Amygdala (tissue), 56 donors: ENCODE results near the gene RANBP3.

Experiments used
- DNase-seq, 56 donors: peaks; one replicate each; lab custom pipeline; 2025; lab: John Stamatoyannopoulos, UW

The RANBP3 gene

DNA sequence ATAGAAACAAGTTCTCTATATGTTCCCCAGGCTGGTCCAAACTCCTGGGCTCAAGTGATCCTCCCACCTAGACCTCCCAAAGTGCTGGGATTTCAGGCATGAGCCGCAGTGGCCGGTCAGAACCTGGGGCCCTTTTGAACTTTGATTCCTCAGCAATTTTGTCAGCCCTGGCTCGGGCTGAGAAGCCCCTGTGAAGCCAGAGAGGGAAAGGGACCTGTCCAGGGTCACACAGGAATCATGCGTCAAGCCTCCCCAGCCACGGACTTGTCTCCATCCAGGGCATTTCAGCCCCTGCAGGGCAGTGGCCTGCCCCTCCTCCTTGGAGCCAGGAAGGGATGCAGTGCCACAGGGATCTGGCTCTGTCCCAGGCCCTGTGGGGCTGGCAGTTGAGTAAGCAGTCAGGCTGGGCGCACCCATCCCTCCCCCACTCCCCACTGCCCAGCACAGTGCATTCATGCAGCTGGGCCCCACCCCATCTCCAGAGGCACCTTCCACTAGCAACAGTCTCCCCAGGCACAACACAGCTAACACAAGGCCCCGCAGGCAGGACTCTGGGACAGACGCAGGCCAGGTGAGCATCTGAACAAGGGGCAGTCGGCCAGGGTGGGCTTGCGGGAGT, 64.1 kb downstream of the RANBP3 start, which contains the start of gene CAPS:
Gene CAPS, plus strand, starts transcription at position 516 of the 619 bp plus-strand sequence. CDS start 153 bp downstream, outside the sequence.
- DNase-seq, result peak in 21 of 56 donors; percentile 4 to 63 (median 22)

DNA sequence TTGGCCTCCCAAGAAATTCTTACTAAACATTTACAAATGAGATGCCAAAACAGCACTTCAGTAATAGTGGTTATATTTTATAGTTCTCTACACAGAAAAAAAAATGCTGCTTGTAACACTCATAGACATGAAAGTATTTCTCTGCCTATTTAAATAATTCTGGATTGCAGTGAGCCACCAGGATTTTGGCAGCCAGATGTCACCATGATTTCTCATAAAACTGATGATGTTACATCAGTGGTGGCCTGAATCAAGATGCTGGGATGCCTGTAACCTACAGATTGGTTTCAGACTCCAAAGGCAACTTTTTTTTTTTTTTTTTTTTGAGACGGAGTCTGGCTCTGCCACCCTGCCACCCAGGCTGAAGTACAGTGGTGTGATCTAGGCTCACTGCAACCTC, 66.6 kb downstream of the RANBP3 start:
- DNase-seq, result no peak

DNA sequence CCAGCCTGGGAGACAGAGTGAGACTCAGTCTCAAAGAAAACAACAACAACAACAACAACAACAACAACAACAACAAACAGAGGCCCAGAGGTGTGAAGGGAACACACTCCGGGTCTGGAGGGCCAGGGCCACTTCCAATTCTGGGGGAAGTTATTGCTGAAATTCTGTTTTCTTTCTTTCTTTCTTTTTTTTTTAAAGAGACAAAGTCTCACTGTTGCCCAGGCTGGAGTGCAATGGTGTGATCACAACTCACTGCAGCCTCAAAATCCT, 67.4 kb downstream of the RANBP3 start:
- DNase-seq, result no peak

DNA sequence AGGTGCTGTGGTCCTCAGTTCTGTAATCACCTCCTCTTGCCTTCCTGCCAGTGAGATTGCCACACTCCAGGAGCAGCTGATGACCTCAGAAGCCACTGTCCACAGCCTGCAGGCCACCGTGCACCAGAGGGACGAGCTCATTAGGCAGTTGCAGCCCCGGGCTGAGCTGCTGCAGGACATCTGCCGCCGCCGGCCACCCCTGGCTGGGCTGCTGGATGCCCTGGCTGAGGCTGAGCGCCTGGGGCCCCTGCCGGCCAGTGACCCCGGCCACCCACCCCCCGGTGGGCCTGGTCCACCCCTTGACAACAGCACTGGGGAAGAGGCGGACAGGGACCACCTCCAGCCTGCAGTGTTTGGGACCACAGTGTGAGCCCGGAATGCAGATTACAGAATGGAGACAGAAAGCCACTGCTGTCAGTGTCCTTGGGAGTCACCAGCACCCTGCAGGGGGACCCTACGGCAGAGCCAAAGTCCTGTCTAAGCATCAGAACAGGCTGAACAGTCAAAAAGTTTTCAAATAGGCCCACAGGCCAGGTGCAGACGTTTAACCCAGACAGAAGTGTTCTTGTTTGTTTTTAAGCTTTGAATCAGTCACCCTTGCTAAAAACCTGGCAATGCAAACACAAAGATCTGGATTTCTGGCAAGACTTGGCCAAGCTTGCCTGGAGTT, 69.0 kb downstream of the RANBP3 start:
- no peak for DNase-seq

DNA sequence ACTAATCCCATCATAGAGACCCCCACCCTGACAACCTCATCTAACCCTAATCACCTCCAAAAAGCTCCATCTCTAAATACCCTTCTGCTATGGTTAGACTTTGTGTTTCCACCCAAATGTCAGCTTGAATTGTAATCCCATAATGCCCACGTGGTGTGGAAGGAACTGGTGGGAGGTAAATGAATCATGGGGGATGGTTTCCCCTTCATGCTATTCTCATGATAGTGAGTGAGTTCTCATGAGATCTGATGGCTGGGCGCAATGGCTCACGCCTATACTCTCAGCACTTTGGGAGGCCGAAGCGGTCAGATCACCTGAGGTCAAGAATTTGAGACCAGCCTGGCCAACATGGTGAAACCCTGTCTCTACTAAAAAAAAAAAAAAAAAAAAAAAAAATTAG, 70.7 kb downstream of the RANBP3 start:
- DNase-seq, result no peak

DNA sequence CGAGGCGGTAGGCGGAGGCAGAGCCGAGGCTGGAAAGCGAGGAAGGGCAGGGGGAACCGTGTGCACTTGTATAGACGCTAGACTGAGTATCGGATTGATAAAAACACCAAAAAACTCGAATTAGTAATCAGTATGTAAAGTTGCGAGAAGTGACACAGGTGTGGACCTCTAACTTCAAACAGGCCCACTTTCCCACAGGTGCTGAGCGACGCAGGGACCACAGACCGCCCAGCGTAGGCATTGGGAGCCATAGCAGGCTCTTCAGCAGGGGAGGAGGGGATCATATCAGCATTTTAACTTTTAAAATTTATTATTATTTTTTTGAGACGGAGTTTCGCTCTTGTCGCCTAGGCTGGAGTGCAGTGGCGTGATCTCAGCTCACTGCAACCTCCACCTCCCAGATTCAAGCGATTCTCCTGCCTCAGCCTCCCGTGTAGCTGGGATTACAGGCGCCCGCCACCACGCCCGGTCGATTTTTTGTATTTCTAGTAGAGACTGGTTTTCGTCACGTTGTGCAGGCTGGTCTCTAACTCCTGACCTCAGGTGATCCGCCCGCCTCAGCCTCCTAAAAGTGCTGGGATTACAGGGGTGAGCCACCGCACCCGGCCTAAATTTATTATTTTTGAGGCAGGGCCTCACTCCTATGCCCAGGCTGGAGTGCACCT, 72.7 kb downstream of the RANBP3 start:
- no peak for DNase-seq

DNA sequence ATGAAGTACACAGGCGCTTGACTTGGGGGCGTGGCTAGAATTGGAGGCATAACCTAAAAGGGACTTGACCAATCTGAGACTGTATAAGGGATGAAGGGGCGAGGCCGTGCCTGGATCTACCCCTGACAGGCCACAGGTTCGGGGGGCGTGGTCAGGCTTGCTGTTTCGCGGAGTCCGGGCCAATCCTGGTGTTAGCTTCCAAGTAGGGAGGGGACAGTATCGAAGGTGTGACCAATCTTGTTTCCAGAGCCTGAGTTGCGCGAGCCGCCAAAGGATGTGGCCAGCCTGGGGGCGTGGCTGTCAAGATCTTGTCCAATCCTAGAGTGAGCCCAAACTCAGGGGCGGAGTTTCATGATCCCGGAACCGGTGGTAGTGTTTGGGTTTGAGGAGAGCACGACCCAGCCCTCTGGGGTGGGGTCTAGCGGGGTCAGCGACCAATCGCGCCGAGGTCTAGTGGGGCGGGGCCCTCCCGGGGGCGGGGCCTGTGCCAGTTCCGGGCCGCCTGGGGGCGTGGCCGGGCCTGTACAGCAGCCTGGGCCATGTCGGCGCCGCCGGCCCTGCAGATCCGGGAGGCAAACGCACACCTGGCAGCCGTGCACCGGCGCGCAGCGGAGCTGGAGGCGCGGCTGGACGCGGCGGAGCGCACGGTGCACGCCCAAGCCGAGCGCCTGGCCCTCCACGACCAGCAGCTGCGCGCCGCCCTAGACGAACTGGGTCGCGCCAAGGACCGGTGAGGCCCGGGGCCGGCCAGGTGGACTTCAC, 73.4 kb downstream of the RANBP3 start, which contains the start of gene VMAC:
Gene VMAC, plus strand, starts transcription at position 521 of the 762 bp plus-strand sequence. Its CDS starts 19 bp downstream, at position 540.
- peak; percentile 96 to 100 (median 99) for DNase-seq

DNA sequence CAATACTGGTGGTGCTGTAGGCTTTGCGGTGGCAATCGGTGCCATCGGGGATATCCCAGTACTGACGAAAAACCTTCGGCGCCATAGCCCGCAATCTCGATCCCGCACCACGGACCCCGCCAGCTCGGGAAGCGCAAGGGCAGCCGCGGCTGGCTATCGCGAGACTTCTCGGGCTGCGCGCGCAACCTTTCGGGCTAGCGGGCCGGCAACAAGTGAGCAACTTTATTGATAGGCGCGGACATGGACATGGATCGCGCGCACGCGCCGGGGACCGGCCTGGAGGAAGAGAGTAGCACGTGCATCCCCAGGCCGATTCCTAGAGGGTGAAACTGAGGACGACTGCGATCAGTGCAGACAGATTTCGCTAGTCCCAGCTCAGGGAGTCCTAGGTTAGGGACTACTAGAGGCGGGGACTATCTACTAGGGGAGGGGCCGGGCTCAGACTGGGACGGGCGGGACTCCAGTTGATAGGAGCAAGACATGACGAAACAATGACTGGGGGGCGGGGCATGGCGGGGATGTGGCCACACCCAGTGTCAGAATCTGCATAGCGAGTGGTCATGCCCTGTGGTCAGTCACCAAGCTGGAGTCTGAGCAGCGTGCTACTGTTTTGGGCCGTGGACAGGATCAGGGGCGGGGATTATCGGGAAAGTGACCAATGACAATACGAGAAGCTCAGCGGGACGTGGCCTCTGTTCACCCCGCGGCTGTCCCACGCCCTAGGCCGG, 74.2 kb downstream of the RANBP3 start, which contains the start of gene NDUFA11:
Gene NDUFA11, minus strand, starts transcription at position 167 of the 728 bp plus-strand sequence. Its CDS starts 82 bp downstream, at position 85.
- peak in 55 of 56 donors; percentile 63 to 100 (median 99) for DNase-seq

DNA sequence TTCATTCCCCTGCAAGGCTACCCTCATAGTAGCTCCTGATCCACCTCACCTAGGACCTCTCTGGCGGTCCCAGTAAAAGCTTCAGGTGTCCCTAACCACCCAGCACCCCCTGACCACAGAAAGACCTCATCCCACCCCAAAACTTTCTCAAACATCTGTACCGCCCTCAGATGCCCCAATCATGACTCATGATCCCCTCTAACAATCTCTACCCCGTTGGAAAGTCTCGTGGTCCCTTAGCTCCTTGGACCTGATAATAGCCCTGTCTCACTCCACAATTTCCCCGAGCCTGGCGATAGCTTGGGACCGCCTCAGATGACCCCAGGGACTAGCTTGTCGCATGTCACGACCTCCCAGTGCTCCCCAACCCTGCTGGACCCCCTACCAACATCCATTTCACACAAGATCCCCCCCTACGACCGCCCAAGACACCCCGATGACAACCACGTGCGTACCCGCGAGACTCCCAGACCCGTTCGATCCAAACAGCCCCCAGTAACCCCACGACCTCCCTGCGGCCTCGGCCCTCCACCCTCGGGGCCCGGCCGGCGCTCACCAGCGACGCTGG, 74.8 kb downstream of the RANBP3 start:
- DNase-seq, result peak in 3 of 56 donors; percentile 28 to 62 (median 52)

DNA sequence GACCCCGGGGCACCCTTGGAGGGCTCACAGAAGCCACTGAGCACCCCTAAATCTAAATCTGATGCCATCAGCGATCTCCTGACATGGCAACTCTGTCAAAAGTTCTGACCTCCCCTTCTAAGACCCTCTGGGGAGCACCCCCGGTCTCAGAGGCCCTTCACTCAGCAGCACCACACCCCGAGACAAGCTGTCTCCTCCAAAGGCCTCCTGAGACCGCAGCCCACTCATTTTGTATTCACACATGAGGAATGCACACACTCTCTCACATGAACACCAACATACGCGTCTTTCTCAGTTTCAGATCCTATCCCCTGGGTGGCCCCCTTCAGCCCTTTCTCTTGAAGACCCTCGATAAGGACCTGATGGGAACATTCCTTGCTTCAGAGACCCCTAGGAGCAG, 77.0 kb downstream of the RANBP3 start:
- DNase-seq, result no peak

DNA sequence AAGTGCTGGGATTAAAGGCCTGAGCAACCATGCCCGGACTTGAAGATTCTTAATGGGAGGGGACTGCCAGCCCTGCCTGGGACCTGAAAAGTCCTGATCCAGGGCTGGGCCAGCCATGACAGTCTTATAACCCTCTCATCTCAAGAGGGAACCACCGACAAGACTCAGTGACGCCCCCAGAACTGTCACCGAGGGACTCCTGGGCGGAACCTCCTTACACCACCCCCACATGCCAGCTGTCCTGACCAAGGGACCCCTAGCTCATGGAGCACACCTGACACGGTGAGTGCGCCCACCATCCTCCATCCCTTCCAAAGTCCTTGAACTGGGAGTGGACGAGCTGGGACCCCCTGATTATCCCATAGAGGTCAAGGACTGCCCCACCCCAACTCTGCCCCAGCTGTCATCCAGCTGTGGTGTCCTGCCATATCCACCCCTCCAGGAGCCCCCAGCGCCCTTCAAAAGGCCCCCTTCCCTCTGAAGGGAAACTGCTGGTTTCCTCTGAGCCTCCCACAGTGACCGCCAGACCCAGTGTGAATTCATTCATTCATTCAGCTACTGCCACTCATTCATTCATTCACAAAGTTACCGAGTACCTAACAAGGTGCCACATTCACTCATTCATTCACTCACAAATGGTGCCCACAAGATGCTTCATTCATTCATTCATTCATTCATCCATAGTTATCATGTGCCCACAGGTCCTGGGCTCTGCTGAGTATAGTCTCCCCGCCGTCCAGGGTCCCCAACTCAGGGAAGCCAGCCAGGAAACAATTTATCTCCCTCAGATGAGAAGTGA, 78.0 kb downstream of the RANBP3 start:
- no peak for DNase-seq

DNA sequence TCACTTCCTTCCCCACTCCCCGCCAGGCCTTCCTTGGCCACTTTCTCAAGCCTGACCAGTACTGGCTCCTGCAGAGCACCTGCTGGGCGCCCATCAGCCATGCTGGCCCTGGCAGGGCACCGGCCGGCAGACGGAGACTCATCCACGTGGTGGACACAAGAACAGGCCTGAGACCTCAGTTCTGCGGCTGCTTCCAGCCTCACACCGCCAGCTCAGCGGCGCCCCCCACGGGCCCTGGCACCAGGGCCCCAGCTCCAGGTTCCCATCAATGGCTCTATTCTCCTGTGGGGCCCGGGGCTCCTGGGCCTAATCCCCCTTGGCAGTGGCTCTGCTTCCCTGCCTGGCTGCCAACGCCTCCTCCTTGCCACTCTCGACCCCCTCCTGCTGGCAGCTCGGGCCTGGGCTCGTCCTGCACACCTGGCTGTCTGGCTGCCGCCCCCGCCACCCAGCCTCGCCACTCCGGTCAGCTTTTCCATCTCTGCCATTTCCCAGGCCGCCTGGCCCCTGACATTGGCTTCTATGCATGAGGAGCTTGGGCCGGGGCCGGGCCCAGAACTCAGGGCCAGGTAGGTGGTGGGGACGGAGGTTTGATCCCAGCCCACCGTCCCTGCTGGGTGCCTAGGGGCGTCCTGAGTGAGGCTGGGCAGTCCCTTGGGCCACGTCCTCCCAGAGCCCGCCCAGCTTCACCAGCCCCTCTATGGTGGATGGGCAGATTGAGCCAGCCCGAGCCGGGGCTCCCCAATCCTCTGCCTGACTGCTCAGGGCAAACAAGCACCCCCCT, 80.6 kb downstream of the RANBP3 start:
- DNase-seq, result no peak

DNA sequence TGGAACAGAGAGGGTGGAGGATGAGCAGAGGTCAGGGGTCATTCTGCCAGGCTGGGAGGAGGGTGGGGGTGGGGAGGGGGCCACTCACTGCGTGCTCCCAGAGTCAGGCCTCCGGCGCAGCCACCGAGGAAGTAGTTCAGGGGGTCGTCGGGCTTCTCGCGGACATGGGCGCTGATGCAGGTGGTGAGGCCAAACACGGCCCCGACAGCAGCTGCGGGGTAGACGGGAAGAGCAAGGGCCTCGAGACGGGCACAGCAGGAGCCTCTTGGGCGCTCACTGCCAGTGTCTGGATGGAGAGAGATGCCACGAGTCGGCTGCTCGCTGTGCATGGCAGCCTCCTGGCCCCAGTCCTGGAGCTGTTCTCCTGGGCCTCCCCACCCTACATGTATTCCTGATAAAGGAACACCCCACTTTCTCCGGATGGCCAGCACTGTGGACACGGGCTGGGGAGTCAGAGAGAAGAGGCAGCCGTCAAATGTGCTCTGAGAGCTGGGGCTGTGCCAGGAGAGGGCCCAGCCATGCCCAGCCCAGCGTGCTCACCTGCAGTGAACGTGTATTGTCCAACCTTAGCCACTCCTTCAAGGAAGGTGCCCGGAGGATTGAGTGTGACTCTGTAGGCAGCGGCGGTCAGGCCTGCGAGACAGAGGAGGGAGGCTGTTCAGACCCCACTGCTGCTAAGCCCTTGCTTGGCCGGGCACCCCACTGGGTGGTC, 81.4 kb downstream of the RANBP3 start:
- DNase-seq, result no peak

DNA sequence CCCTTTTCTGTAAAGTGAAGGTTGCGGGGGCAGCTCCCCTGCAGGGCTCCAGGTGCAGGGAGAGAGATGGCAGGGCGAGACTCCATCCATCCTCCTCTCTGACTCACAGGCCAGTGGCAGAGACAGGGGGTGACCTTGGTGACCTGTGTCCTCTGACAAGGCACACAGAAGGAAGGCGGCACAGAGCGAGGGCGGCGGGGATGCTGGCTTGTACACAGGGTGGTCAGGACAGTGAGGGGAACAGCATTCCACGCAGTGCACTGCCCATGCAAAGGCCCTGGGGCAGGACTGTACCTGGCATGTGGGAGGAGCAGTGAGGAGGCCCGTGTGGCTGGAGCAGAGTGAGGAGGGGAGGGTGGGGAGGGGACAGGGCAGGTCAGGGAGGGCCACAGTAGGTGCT, 82.0 kb downstream of the RANBP3 start:
- no peak for DNase-seq

DNA sequence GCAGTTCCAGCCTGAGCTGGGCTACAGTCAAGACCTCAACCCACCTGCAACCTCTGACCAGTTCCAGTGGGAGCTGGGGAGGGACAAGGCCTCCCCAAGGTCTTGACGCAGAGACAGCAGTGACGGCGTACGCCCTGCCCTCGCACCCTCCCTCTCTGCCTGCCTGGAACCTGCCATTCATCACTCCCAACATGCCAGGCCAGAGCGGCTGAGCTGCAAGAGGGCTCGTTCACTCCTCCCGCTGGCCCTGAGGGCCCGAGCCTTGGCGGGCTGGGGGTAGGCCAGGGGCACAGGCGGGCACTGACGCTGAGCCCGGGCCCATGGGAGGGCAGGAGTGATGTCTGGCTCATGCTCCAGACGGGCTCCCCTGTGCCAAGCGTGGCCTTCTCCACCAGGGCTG, 82.5 kb downstream of the RANBP3 start:
- no peak for DNase-seq

DNA sequence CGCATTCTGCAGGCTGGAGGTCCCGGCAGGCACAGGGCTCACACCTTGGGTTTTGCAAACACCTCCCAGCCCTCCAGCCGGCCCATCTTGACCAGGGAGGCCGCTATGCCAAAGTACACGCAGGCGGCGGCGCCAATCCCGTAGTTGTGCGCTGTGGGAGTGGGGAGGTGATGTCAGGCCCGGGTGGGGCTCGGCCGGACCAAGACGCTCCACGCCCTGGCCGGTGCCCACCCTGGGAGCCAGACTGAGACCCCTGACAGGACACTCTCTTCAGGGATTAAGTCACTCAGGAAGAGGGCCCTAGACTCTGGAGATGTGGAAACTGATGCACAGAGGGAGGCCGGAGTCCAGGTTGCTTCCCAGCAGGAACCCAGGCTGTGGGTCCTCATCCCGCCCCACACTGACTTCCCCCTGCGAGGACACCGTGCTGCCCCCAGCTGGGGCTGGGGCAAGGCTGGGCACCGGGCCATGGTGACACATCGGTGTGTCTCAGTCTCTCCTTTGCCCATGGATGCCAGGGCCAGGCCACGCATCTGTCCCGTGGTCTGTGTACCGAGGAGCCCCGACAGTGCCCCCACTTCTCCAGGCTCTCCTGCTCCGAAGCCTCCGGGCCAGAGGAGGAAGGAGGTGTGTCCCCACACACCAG, 83.1 kb downstream of the RANBP3 start:
- no peak for DNase-seq
